Putamen (tissue), 1 donor: Measurements from ENCODE around the gene PATJ.
"Not testable (repeated sequence)": the region's sequence is repeated elsewhere in the genome, so short reads cannot be mapped to it uniquely, and the experiment has no call there.

Experiments used
- DNase-seq: peaks from one replicate; pipeline ENCODE4 v3.0.0-alpha.2; 2016; ENCODE audit warnings: low spot score

Gene PATJ

GRCh38 chr1:61942856-61943255 lies 200.6 kb downstream of the PATJ start:
- DNase-seq = no peak

- not testable (repeated sequence) for DNase-seq
Observed at GRCh38 chr1:61948685-61949084, 206.4 kb downstream of the PATJ start.

- DNase-seq = no peak
Observed at GRCh38 chr1:61950418-61950817, 208.1 kb downstream of the PATJ start.

GRCh38 chr1:61951731-61952580 lies 209.7 kb downstream of the PATJ start:
- DNase-seq = no peak

- DNase-seq = no peak
Observed at GRCh38 chr1:61952675-61953074, 210.4 kb downstream of the PATJ start.

GRCh38 chr1:61953076-61953789 lies 211.0 kb downstream of the PATJ start:
- no peak for DNase-seq

- no peak for DNase-seq
Observed at GRCh38 chr1:61953790-61954150, 211.5 kb downstream of the PATJ start.

GRCh38 chr1:61955261-61955660 lies 213.0 kb downstream of the PATJ start:
- no peak for DNase-seq

GRCh38 chr1:61956016-61956645 lies 213.9 kb downstream of the PATJ start:
- no peak for DNase-seq

- no peak for DNase-seq
Observed at GRCh38 chr1:61956784-61957183, 214.5 kb downstream of the PATJ start.

- DNase-seq = no peak
Observed at GRCh38 chr1:61961009-61961408, 218.7 kb downstream of the PATJ start.

GRCh38 chr1:61962631-61963030 lies 220.4 kb downstream of the PATJ start:
- DNase-seq = no peak

GRCh38 chr1:61966450-61967225 lies 224.4 kb downstream of the PATJ start:
- DNase-seq = not testable (repeated sequence)

GRCh38 chr1:61967750-61968149 lies 225.5 kb downstream of the PATJ start:
- no peak for DNase-seq

- no peak for DNase-seq
Observed at GRCh38 chr1:61968869-61969268, 226.6 kb downstream of the PATJ start.

- DNase-seq = no peak
Observed at GRCh38 chr1:61973100-61973837, 231.0 kb downstream of the PATJ start.

GRCh38 chr1:61975638-61976037 lies 233.4 kb downstream of the PATJ start:
- DNase-seq = no peak

GRCh38 chr1:61976566-61976965 lies 234.3 kb downstream of the PATJ start:
- no peak for DNase-seq

- DNase-seq = no peak
Observed at GRCh38 chr1:61978796-61979195, 236.5 kb downstream of the PATJ start.

- DNase-seq = no peak
Observed at GRCh38 chr1:61979729-61980128, 237.4 kb downstream of the PATJ start.

- DNase-seq = peak; percentile 12
Observed at GRCh38 chr1:61980561-61980960, 238.3 kb downstream of the PATJ start.
